HG02973 (cell line): ENCODE results near the gene ZNF569.
"Not testable (repeated sequence)": the region's sequence is repeated elsewhere in the genome, so short reads cannot be mapped to it uniquely, and the experiment has no call there.

ENCODE experiments used
- ATAC-seq: cut with Tn5 transposase; IDR thresholded peaks from one replicate; pipeline ENCODE4 v1.9.1; 2021; ENCODE audit warnings: moderate library complexity; ENCODE audit not compliant: unreplicated experiment

The ZNF569 gene

GRCh38 chr19:37466798-37467607 lies at the start of gene ZNF569:
Gene ZNF569 (minus strand): TSS chr19:37467444. CDS start chr19:37444921, 22,523 bp downstream.
- peak; percentile 58 for ATAC-seq

- ATAC-seq: no peak
These were observed 46.2 kb upstream of the ZNF569 start for GRCh38 chr19:37513397-37513796.

- ATAC-seq: no peak
These were observed 44.6 kb upstream of the ZNF569 start for GRCh38 chr19:37511821-37512220.

- no peak for ATAC-seq
These were observed 43.9 kb upstream of the ZNF569 start for GRCh38 chr19:37511186-37511585.

GRCh38 chr19:37507167-37507464 lies 39.9 kb upstream of the ZNF569 start:
- ATAC-seq: no peak

GRCh38 chr19:37506387-37507166 lies 39.3 kb upstream of the ZNF569 start, which contains the start of gene ZNF793:
Gene ZNF793 (plus strand): TSS chr19:37506939. CDS start chr19:37523440, 16,501 bp downstream.
- peak; percentile 62 for ATAC-seq

GRCh38 chr19:37505958-37506386 lies 38.7 kb upstream of the ZNF569 start:
- ATAC-seq: peak; percentile 12

GRCh38 chr19:37492213-37492612 lies 25.0 kb upstream of the ZNF569 start:
- no peak for ATAC-seq

- ATAC-seq: no peak
These were observed 17.3 kb upstream of the ZNF569 start for GRCh38 chr19:37484406-37485168.

- no peak for ATAC-seq
These were observed 4.9 kb upstream of the ZNF569 start for GRCh38 chr19:37472165-37472564.

- ATAC-seq: no peak
These were observed 3.0 kb upstream of the ZNF569 start for GRCh38 chr19:37470216-37470615.

GRCh38 chr19:37468961-37469777 lies 1.9 kb upstream of the ZNF569 start, which contains the start of gene ZNF570:
Gene ZNF570 (plus strand): TSS chr19:37469356. CDS start chr19:37470355, 999 bp downstream.
- peak; percentile 59 for ATAC-seq

GRCh38 chr19:37467608-37468090 lies 405 bp upstream of the ZNF569 start:
- no peak for ATAC-seq

- no peak for ATAC-seq
These were observed 907 bp downstream of the ZNF569 start for GRCh38 chr19:37466277-37466797.

- ATAC-seq: no peak
These were observed 14.6 kb downstream of the ZNF569 start for GRCh38 chr19:37452500-37453245.

GRCh38 chr19:37413313-37414084 lies 53.7 kb downstream of the ZNF569 start:
- no peak for ATAC-seq

- no peak for ATAC-seq
These were observed 54.5 kb downstream of the ZNF569 start for GRCh38 chr19:37412700-37413099.

GRCh38 chr19:37406140-37406846 lies 61.0 kb downstream of the ZNF569 start:
- ATAC-seq: not testable (repeated sequence)
